ENCODE measurements around the gene PPM1D.
A peak's percentile ranks its signal among the peaks of the same experiment; 100 is the strongest.
"Not testable (repeated sequence)": the region's sequence is repeated elsewhere in the genome, so short reads cannot be mapped to it uniquely, and the experiment has no call there.

PPM1D gene

DNA sequence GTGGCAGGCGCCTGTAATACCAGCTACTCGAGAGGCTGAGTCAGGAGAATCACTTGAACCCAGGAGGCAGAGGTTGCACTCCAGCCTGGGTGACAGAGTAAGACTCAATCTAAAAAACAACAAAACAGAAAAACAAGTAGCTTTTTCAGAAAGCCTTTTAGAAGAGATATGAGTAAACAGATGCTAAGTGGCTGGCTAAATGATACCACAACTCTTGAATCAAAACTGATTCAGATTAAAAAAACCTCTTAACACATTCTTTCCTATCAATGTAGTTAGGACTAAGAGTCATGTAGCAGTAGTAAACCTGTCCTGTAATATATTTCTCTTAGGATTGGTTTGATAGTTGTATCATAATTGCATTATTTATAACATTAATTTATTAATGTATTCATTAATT, 23.0 kb downstream of the PPM1D start:
- DNase-seq (ENCODE audit: low read depth): no peak

DNA sequence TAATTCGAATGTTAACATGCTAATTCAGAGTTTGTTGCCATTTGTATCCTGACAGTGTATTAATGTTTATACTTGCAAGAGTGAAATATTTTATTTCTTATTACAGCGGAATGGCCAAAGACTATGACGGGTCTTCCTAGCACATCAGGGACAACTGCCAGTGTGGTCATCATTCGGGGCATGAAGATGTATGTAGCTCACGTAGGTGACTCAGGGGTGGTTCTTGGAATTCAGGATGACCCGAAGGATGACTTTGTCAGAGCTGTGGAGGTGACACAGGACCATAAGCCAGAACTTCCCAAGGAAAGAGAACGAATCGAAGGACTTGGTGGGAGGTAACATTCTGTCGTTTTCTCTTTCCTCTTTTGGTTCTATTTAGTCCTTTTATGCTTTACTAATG, 23.4 kb downstream of the PPM1D start:
- DNase-seq (ENCODE audit: low read depth): no peak

DNA sequence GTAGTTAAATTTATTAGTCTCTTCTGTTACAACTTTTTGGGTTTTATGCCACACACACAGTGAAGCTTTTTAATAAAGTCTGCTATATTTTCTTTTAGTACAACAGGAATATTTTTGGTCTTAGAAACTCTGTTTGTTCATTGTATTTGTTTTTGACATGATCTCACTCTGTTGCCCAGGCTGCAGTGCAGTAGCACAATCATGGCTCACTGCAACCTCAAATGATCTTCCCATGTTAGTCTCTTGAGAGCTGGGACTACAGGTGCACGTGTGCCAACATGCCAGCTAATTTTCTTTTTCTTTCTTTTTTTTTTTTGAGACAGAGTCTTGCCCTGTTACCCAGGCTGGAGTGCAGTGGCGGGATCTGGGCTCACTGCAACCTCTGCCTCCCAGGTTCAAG, 27.1 kb downstream of the PPM1D start:
- no peak for DNase-seq (ENCODE audit: low read depth)

DNA sequence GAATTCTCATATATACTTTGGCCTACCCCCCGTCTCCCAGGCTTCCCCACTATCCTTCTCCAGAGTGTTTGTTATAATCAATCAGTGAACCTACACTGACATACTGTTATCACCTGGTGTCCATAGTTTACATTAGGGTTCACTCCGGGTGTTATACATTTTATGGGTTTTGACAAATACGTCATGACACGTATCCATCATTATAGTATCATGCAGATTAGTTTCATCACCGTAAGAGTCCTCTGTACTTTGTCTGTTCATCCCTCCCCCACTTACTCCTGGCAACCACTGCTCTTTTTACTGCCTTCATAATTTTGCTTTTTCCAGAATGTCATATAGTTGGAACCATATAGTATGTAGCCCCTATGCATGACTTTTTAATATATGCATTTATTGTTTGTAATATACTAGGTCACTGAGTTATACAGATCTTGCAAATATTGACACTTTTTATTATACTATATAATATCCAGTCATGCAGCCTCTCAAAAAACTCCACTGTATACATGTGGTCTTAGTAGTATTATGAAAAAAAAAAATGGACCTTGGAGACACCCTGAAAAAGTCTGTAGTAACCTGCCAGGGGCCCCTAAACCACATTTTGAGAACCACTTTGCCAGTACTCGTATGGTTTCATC, 28.4 kb downstream of the PPM1D start:
- DNase-seq (ENCODE audit: low read depth): no peak

DNA sequence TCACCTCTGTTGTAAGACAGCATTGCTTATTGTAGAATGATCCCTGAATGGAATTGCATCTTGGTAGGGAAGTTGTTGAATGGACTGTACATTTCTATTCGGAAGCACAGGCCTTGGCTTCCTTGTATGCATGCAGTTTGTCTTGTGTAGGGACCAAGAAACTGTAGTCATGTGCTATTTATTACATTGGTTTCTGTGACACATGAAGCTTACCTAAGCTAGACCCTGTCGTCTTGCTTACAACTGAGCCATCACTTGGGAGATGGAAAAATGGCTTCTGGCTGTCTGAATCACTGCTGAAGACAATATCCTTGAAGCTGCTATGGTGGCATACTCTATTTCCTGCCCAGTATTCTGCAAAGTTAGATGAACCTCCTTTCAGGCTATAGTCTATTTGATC, 29.1 kb downstream of the PPM1D start:
- no peak for DNase-seq (ENCODE audit: low read depth)

DNA sequence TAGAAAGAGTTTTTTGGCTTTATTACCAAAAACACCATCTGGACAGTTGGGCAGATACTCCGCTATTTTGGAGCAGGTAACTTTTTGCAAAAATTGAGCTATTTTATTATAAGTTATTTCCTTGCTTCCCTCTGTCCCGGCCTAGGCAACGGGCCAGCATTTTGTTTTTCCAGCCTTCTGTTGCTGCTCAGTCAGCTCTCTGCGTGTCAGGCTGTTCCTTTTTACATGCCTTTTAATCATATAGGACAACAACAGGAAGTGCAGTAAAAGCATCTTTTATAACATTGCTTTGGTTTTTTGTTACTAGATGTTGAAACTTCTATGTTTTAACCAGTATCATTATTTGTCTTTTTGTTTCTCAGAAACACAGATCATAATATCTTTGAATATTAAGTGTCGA, 30.4 kb downstream of the PPM1D start:
- no peak for DNase-seq (ENCODE audit: low read depth)

DNA sequence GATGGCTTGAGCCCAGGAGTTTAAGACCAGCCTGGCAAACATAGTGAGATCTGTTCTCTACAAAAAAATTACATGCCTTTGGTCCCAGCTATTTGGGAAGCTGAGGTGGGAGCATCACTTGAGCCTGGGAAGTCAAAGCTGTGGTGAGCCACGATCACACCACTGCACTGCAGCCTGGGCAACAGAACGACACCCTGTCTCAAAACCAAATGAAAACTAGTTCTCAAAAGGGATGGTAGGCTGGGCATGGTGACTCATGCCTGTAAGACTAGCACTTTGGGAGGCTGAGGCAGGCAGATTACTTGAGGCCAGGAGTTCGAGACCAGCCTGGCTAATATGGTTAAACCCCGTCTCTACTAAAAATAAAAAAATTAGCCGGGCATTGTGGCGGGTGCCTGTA, 31.1 kb downstream of the PPM1D start:
- no peak for DNase-seq (ENCODE audit: low read depth)

DNA sequence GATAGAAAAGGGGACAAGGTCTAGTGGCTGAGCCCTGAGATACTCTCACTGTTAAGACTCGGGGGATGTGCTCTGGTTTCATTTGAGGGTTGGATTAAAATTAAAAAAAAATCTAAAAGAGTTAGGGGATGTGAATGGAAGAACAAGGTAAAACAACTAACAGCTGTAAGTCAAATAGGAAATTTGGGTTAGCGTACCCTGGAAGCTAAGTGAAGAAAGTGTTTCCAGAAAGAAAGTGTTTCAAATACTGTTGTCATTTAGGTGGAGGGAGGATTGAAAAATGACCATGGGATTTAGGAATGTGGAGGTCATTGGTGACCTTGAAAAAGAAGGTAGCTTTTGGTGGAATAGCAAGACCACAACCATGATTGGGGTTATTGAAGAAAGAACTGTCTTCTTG, 37.7 kb downstream of the PPM1D start:
- no peak for DNase-seq (ENCODE audit: low read depth)

DNA sequence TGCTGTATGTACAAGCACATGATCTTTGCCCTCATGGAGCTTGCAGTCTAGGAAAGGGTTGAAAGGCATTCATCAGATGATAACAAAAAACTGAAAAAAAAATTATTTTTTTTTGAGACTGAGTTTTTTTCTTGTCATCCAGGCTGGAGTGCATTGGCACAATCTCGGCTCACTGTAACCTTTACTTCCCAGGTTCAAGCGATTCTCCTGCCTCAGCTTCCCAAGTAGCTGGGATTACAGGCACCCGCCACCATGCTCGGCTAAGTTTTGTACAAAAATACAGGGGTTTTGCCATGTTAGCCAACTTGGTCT, 39.0 kb downstream of the PPM1D start:
- no peak for DNase-seq (ENCODE audit: low read depth)

DNA sequence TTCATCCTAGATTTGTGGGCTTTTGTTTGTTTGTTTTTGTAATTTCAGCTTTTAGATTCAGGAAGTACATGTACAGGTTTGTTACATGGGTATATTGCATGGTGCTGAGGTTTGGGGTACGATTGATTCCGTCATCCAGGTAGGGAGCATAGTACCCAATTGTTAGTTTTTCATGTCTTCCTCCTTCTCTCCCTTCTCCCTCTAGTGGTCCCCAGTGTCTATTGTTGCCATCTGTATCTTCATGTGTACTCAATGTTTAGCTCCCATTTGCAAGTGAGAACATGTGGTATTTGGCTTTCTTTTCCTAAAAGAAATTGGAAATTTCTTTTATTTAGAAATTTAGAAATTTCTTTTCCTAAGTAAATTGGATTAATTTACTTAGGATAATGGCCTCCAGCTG, 40.5 kb downstream of the PPM1D start:
- DNase-seq (ENCODE audit: low read depth): no peak

DNA sequence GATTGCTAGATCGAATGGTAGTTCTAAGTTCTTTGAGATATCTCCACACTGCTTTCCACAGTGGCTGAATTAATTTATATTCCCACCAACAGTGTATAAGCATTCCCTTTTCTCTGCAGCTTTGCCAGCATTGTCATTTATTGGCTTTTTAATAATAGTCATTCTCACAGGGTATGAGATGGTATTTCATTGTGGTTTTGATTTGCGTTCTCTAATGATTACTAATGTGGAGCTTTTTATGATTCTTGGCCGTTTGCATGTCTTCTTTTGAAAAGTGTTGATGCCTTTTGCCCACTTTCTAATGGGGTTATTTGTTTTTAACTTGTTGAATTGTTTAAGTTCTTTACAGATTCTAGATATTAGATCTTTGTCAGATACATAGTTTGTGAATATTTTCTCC, 41.1 kb downstream of the PPM1D start:
- DNase-seq (ENCODE audit: low read depth): no peak

DNA sequence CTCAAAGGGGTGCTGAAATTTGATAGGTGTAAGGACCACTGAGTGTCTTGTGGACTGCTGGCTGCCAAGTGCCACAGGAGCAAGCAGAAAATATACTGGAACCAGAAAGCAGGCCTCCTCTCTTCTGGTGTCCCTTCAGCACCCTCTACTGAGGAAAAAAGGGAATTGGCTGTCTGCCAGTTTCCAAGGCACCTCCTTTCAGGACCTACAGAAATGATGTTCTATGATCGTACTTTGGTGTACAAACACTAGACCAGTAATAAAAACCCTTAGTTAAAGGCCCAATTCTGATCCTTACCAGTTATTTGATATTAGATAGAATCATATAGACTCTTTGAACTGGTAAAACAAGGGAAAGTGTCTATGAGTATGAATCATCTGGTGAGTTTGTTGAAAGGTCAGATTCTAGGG, 41.8 kb downstream of the PPM1D start:
- DNase-seq (ENCODE audit: low read depth): peak; percentile 47

DNA sequence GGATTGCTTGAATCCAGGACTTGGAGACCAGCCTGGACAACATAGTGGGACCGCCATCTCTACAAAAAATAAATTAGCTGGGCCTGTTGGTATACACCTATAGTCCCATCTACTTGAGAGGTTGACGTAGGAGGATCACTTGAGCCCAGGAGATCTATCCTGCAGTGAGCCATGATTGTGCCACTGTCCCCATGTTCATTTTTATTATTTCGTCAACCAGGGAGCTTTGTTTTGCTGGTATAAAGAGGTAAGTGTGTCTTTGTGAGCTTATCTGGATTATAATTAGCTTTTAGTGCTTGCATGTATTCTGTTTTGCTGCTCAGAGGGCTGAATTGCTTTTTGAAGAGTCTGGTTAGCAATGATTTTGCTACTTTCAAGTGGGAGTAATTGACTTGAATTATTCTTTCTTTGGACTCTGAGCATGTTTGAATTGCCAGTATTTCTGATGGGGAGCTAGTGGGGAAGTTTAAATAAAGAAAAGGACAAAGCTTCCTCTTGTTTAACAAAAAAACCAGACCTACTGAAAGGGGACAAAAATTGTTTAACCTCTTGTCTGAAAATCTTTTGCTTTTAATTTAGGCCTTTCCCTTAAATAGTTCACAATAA, 46.0 kb downstream of the PPM1D start:
- DNase-seq (ENCODE audit: low read depth): no peak

DNA sequence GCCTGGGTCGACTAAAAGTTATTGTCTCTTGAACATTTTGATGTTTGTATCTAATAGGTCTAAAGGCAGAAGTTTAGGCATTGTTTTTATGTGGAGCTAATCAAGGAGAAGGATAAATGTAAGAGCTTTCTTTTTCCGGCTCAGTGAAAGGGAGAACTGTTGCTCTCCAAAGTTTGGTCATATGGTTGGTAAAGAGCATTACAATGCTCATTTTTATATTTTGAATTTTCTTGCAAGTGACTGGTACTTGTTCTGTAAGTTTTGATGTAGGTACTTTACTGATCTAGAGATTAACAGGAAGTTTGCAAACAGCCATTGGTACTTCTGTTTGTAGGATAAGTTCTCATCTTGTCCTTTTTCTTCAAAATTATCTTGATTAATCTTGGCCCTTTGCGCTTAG, 46.7 kb downstream of the PPM1D start:
- DNase-seq (ENCODE audit: low read depth): no peak

DNA sequence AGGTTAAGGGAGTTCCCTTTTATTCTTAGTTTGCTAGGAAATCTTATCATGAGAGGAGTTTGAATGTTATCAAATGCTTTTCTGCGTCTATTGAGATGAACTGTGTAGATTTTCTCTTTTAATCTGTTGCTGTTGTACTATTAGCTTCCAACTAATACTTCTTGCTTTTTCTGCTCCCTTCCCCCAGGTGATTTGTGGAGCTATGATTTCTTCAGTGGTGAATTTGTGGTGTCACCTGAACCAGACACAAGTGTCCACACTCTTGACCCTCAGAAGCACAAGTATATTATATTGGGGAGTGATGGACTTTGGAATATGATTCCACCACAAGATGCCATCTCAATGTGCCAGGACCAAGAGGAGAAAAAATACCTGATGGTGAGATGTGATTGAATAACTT, 47.7 kb downstream of the PPM1D start:
- DNase-seq (ENCODE audit: low read depth): no peak

DNA sequence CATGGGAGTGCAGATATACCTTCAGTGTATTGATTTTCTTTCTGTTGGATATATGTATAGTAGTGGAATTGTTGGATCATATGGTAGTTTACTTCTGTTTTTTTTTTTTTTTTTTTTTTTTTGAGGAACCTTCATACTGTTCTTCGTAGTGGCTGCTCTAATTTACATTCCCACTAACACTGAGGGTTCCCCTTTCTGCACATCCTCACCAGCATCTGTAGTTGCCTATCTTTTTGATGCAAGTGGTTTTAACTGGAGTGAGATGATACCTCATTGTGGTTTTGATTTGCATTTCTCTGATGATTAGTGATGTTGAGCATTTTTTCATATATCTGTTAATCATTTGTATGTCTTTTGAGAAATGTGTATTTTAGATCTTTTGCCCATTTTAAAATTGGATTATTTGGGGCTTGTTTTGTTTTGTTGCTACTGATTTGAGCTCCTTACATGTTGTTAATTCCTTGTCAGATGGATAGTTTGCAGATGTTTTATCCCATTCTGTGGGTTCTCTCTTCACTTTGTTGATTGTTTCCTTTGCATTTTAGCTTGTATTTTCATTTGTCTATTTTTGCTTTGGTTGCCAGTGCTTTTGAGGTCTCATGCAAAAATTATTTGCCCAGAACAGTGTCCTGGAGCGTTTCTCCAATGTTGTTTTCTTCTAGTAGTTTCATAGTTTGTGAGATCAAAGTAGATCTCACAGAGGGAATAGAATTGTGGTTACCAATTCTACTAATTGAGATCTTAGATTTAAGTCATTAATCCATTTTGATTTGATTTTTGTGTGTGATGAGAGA, 52.7 kb downstream of the PPM1D start:
- no peak for DNase-seq (ENCODE audit: low read depth)

DNA sequence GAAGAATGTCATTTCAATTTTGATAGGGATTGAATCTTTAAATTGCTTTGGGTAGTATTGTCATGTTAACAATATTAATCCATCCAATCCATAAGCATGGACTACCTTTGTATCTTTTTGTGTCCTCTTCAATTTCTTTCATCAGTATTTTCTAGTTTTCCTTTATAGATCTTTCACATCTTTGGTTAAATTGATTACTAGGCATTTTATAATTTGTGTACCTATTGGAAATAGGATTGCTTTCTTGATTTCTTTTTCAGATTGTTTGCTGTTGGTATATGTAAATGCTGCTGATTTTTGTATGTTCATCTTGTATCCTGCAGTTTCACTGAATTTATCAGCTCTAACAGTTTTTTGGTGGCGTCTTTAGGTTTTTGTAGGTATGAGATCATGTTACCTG, 53.6 kb downstream of the PPM1D start:
- no peak for DNase-seq (ENCODE audit: low read depth)

DNA sequence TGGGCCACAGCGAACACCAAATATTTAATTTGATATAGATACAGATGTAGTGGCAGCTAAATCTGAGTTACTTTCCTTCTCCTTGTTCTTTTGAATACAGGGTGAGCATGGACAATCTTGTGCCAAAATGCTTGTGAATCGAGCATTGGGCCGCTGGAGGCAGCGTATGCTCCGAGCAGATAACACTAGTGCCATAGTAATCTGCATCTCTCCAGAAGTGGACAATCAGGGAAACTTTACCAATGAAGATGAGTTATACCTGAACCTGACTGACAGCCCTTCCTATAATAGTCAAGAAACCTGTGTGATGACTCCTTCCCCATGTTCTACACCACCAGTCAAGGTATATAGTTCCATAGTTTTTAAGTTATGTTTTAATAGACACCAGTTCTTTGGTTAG, 56.5 kb downstream of the PPM1D start:
- no peak for DNase-seq (ENCODE audit: low read depth)

DNA sequence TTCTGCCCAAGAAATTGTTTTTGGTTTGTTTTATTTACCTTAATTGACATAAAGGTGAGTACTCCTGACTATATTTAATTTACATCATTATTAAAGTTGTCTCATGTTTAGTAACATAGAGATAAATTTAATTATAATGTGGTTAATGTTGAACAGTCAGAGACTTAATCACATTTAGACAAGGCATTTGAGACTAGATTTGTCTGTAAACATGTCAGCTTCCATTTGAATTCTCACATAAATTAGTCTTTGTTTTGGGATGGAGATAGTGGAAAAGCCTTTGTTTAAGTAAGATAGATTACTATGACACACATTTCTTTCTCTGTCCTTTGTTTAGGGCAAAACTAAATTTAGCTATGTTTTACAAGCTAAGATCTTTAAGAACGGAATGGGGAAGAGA, 59.2 kb downstream of the PPM1D start:
- DNase-seq (ENCODE audit: low read depth): no peak

DNA sequence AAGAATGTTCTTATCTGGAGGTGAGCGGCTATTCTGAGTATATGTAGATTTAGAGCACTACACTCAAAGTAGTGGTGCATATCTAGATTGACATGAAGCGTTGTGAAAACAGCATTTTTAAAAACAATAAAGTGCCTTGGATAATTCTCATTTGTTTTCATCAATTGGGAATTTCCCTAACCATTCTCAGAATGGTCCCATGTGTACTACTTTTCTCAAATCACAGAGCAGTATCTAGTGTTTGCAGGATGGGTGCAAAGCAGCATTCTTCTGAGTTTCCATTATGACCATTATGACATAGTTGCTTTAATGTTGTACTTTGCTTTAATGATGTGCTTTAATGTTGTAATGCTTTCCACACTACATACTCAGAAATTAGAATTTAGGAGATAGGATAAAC, 61.5 kb downstream of the PPM1D start:
- DNase-seq (ENCODE audit: low read depth): no peak

DNA sequence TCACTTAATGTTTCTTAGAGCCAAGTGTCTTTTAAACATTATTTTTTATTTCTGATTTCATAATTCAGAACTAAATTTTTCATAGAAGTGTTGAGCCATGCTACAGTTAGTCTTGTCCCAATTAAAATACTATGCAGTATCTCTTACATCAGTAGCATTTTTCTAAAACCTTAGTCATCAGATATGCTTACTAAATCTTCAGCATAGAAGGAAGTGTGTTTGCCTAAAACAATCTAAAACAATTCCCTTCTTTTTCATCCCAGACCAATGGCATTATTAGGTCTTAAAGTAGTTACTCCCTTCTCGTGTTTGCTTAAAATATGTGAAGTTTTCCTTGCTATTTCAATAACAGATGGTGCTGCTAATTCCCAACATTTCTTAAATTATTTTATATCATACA, 64.0 kb downstream of the PPM1D start:
- DNase-seq (ENCODE audit: low read depth): no peak

DNA sequence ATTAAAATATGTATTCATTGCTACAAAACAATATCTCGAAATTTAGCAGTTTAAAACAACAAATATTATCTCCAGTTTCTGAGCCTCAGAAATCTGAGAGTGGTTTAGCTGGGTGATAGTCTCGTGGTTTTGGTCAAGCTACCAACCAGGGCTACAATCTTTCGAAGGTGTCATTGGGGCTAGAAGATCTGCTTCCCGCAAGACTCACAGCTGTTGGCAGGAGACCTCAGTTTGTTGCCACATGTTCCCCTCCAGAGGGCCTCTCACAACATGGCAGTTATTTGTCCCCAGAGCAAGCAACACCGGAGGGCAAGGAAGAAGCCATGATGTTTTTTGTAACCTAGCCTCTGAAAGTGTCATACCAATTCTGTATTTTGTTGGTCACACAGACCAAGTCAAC, 65.6 kb downstream of the PPM1D start:
- DNase-seq (ENCODE audit: low read depth): no peak

DNA sequence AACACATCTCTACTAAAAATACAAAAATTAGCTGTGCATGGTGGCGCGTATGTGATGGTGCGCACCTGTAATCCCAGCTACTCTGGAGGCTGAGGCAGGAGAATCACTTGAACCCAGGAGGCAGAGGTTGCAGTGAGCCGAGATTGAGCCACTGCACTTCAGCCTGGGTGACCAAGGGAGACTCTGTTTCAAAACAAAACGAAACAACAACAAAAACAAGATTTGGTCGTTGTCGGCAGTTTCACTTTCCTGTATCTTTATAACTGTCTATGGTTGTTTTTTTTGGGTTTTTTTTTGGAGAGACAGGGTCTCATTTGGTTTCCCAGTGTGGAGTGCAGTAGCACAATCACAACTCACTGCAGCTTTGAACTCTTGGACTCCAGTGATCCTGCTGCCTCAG, 68.7 kb downstream of the PPM1D start:
- not testable (repeated sequence) for DNase-seq (ENCODE audit: low read depth)

DNA sequence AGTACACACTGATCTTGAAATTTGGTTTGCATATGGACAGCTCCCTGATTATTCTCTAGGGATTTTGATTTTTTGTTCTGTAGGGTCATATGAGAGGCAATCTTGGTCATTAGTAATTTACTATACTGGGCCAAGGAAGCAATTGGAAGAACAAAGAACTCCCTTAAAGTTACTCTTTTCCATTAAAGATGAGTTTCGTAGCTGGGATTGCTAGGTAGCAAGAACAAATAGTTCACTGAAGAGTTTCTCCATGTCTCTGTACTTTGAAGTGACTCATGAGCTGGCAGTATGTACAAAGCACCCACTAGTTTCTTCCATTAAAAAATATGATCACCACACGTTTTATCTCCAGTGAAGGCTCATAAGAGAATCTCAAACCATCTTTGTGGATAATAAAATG, 71.5 kb downstream of the PPM1D start:
- no peak for DNase-seq (ENCODE audit: low read depth)

Measured in GM04504 (cell line).